Gastroesophageal sphincter (tissue), 3 donors: ENCODE data around the gene MINDY1.

Source experiments
- POLR2A ChIP-seq, 2 donors: fragments of 450-650 bp; IDR thresholded peaks; one replicate each; pipeline ENCODE4 v1.6.1; 2017; ENCODE audit warnings: antibody characterized with exemption in 2 of 2, mild to moderate bottlenecking in 2 of 2, moderate library complexity in 1 of 2
- TF ChIP-seq, protein P1 (sequence below), 4 experiments: fragments of 200-600 bp in 2 of 4; fragments of 450-650 bp in 2 of 4; sonication (generic) in 1 of 4; IDR thresholded peaks; one replicate each; pipeline ENCODE4 v1.5.1; 2017 to 2019; ENCODE audit warnings: antibody characterized with exemption in 4 of 4, mild to moderate bottlenecking in 2 of 4, moderate library complexity in 2 of 4

GRCh38 chr1:150985179-150985825 lies 21.4 kb downstream of the MINDY1 start:
- TF ChIP-seq, protein P1, sequence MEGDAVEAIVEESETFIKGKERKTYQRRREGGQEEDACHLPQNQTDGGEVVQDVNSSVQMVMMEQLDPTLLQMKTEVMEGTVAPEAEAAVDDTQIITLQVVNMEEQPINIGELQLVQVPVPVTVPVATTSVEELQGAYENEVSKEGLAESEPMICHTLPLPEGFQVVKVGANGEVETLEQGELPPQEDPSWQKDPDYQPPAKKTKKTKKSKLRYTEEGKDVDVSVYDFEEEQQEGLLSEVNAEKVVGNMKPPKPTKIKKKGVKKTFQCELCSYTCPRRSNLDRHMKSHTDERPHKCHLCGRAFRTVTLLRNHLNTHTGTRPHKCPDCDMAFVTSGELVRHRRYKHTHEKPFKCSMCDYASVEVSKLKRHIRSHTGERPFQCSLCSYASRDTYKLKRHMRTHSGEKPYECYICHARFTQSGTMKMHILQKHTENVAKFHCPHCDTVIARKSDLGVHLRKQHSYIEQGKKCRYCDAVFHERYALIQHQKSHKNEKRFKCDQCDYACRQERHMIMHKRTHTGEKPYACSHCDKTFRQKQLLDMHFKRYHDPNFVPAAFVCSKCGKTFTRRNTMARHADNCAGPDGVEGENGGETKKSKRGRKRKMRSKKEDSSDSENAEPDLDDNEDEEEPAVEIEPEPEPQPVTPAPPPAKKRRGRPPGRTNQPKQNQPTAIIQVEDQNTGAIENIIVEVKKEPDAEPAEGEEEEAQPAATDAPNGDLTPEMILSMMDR (IDR thresholded peaks at IDR 0.05), result no peak
- no peak for TF ChIP-seq POLR2A (IDR thresholded peaks at IDR 0.05)
